Astrocyte (in vitro differentiated cells and primary cell): ENCODE measurements around the gene ASAP2. TPM values are rescaled to one million over a fixed set of nuclear protein-coding genes. Genes with fewer than 3 reads are reported as not detected.

Source experiments
- DNase-seq: peaks from one replicate; pipeline ENCODE4 v3.0.0-alpha.2; 2010; ENCODE audit warnings: low read depth
- FAIRE-seq: peaks from 2 replicates; lab custom pipeline; 2011; peaks lifted over from hg19 to GRCh38; lab: Jason Lieb, UNC
- H2AFZ ChIP-seq: 2 replicates; pipeline ENCODE4 v1.6.0; 2012; ENCODE audit warnings: low read depth, low read length, inconsistent platforms
- H3K27ac ChIP-seq: 2 replicates; pipeline ENCODE4 v1.5.1; 2011; ENCODE audit warnings: low read depth, low read length, inconsistent platforms
- H3K27me3 ChIP-seq: 2 replicates; pipeline ENCODE4 v1.6.0; 2011; ENCODE audit warnings: low read length, inconsistent platforms; ENCODE audit not compliant: insufficient read depth
- H3K36me3 ChIP-seq: 2 replicates; pipeline ENCODE4 v1.5.1; 2011; ENCODE audit warnings: low read length, inconsistent platforms; ENCODE audit not compliant: insufficient read depth
- H3K4me1 ChIP-seq: 2 replicates; pipeline ENCODE4 v1.5.1; 2011; ENCODE audit warnings: low read length, inconsistent platforms; ENCODE audit not compliant: insufficient read depth
- H3K4me2 ChIP-seq: 2 replicates; pipeline ENCODE4 v1.6.0; 2012; ENCODE audit warnings: low read length, inconsistent platforms
- H3K4me3 ChIP-seq: 2 replicates; pipeline ENCODE4 v1.5.1; 2011; ENCODE audit warnings: low read depth, mild to moderate bottlenecking, low read length, inconsistent platforms; ENCODE audit not compliant: insufficient read depth
- H3K79me2 ChIP-seq: 2 replicates; pipeline ENCODE4 v1.6.0; 2012; ENCODE audit warnings: mild to moderate bottlenecking, low read length, inconsistent platforms; ENCODE audit not compliant: insufficient read depth
- H3K9ac ChIP-seq: 2 replicates; pipeline ENCODE4 v1.6.0; 2012; ENCODE audit warnings: mild to moderate bottlenecking, low read length, inconsistent platforms
- H3K9me3 ChIP-seq: 2 replicates; pipeline ENCODE4 v1.5.1; 2012; ENCODE audit warnings: low read depth, mild to moderate bottlenecking, low read length, inconsistent platforms; ENCODE audit not compliant: insufficient read depth
- H4K20me1 ChIP-seq: 2 replicates; pipeline ENCODE4 v1.6.0; 2012; ENCODE audit warnings: low read length, inconsistent platforms; ENCODE audit not compliant: insufficient read depth
- H3K27ac Mint-ChIP-seq: one replicate; pipeline ENCODE4 v1.8.0; 2021; ENCODE audit warnings: mild to moderate bottlenecking, mixed read lengths; ENCODE audit not compliant: unreplicated experiment
- H3K27me3 Mint-ChIP-seq: one replicate; pipeline ENCODE4 v1.8.0; 2021; ENCODE audit warnings: low read depth, mixed read lengths; ENCODE audit not compliant: unreplicated experiment
- H3K36me3 Mint-ChIP-seq: one replicate; pipeline ENCODE4 v1.8.0; 2021; ENCODE audit warnings: low read depth, mixed read lengths; ENCODE audit not compliant: unreplicated experiment
- H3K4me1 Mint-ChIP-seq: one replicate; pipeline ENCODE4 v1.8.0; 2021; ENCODE audit warnings: low read depth, mixed read lengths; ENCODE audit not compliant: unreplicated experiment
- H3K4me3 Mint-ChIP-seq: one replicate; pipeline ENCODE4 v1.8.0; 2021; ENCODE audit warnings: mild to moderate bottlenecking, moderate library complexity, mixed read lengths; ENCODE audit not compliant: unreplicated experiment
- H3K9me3 Mint-ChIP-seq: one replicate; pipeline ENCODE4 v1.8.0; 2021; ENCODE audit warnings: mild to moderate bottlenecking, mixed read lengths; ENCODE audit not compliant: unreplicated experiment
- EZH2 ChIP-seq: IDR thresholded peaks from 2 replicates; pipeline ENCODE4 v1.6.1; 2012; ENCODE audit warnings: mild to moderate bottlenecking, low read length, inconsistent platforms; ENCODE audit not compliant: insufficient read depth
- total RNA-seq: library from RNA; stranded (reverse); gene quantifications from 2 replicates; pipeline ENCODE4 v1.2.1, GENCODE V29; 2021
- TF ChIP-seq, protein P1 (sequence below): IDR thresholded peaks from 2 replicates; pipeline ENCODE4 v1.5.1; 2011; ENCODE audit warnings: low read depth, mild to moderate bottlenecking, inconsistent platforms, low read length, moderate library complexity; ENCODE audit not compliant: insufficient read depth

Gene ASAP2
- total RNA-seq, 1 donor from 2014 or later: 62.6 TPM

DNA sequence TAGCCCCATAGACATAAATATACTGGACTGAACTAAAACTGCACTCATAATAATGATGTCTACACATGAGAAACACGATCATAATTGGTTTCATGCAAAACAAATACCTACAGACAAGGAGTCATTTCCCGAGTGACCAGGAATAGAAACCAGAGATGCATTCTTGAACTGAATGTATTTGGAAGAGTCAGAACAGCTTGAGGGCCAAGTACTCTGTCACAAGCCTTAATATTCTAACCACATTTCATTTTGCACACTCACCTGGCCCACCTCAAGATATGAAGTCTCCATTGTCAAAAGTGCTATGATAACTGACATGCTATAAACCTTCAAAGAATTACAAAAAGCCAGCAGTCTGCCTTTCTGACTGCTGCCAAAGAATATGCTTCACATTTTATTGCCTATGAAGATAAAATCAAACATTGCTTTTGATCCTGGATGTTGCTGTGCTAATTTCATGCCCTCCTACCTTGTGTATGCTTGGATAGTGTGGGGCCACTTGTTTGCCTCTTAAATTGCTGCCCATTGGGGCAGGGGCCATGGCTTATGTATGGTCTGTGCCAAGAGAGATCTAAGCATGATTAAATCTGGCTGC is 18.9 kb upstream of the ASAP2 start:
- no peaks in the 10 kb centered on the region for H3K79me2 ChIP-seq
- H3K9me3 ChIP-seq: no peaks in the 10 kb centered on the region
- H3K36me3 ChIP-seq: no peaks in the 10 kb centered on the region
- H3K27me3 ChIP-seq: no peaks in the 10 kb centered on the region
- H3K9ac ChIP-seq: no peak overlapping the region
- Mint-ChIP-seq H3K4me1 (peaks cover 11% of the 10 kb centered on the region), H3K36me3 (peaks cover 2% of the 10 kb centered on the region), H3K4me3 (no peak overlapping the region), H3K27ac (no peak overlapping the region), H3K27me3 (no peaks in the 10 kb centered on the region), H3K9me3 (no peaks in the 10 kb centered on the region)
- DNase-seq (peak; percentile 58), FAIRE-seq (peak; percentile 43)
- peaks cover 17% of the 10 kb centered on the region for H3K4me1 ChIP-seq
- TF ChIP-seq, protein P1, sequence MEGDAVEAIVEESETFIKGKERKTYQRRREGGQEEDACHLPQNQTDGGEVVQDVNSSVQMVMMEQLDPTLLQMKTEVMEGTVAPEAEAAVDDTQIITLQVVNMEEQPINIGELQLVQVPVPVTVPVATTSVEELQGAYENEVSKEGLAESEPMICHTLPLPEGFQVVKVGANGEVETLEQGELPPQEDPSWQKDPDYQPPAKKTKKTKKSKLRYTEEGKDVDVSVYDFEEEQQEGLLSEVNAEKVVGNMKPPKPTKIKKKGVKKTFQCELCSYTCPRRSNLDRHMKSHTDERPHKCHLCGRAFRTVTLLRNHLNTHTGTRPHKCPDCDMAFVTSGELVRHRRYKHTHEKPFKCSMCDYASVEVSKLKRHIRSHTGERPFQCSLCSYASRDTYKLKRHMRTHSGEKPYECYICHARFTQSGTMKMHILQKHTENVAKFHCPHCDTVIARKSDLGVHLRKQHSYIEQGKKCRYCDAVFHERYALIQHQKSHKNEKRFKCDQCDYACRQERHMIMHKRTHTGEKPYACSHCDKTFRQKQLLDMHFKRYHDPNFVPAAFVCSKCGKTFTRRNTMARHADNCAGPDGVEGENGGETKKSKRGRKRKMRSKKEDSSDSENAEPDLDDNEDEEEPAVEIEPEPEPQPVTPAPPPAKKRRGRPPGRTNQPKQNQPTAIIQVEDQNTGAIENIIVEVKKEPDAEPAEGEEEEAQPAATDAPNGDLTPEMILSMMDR: no peak
- TF ChIP-seq EZH2: no peak
- H2AFZ ChIP-seq: no peak overlapping the region
- H3K4me3 ChIP-seq: no peak overlapping the region
- H4K20me1 ChIP-seq: no peaks in the 10 kb centered on the region
- H3K27ac ChIP-seq: no peak overlapping the region
- no peak overlapping the region for H3K4me2 ChIP-seq

DNA sequence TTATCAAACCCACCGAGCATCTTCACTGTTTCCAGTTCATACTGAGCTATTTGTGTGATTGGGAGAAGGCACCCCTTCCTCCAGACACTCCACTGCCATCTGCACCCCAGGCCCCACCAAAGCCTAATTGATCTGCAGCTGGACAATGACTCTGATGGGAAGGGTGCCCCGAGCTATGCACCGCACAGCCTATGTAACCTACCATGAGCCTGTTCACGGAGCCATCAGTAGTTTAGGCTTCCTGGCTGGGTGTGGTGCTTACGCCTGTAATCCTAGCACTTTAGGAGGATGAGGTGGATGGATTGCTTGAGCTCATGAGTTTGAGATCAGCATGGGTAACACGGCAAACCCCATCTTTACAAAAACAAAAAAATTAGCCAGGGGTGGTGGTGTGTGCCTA is 17.8 kb upstream of the ASAP2 start:
- Mint-ChIP-seq H3K27ac (no peak overlapping the region), H3K9me3 (no peaks in the 10 kb centered on the region), H3K27me3 (no peaks in the 10 kb centered on the region), H3K4me1 (peaks cover 11% of the 10 kb centered on the region), H3K4me3 (no peak overlapping the region), H3K36me3 (peaks cover 3% of the 10 kb centered on the region)
- Histone ChIP-seq H3K27ac (no peak overlapping the region), H3K4me2 (no peak overlapping the region), H3K9ac (no peak overlapping the region), H3K79me2 (no peaks in the 10 kb centered on the region), H3K27me3 (no peaks in the 10 kb centered on the region), H3K4me3 (no peak overlapping the region), H3K9me3 (no peaks in the 10 kb centered on the region), H3K4me1 (peaks cover 23% of the 10 kb centered on the region), H3K36me3 (no peaks in the 10 kb centered on the region), H4K20me1 (no peaks in the 10 kb centered on the region), H2AFZ (no peak overlapping the region)
- FAIRE-seq (no peak), DNase-seq (no peak)
- no peak for TF ChIP-seq EZH2
- TF ChIP-seq, protein P1: no peak

DNA sequence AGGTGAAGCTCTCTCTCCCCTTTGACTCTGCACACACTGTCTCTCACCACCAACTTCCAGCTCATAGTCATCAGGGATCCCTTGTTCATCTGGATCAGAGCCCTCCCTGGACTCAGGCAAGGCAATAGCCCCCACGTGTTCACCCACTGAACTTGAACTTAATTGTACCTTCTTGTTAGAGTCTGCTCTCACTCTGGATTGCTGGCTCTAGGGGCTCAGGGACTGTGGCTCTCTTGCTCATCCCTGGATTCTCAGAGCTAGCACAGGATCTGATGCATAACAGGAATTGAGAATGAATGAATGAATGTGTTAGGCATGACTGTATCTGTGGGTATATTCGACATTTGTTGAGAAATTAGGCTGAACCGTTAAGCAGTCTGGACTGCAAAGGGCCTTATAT is 16.7 kb upstream of the ASAP2 start:
- H3K36me3 ChIP-seq: no peaks in the 10 kb centered on the region
- no peak for DNase-seq
- H3K4me1 Mint-ChIP-seq: peaks cover 11% of the 10 kb centered on the region
- no peak overlapping the region for H3K4me2 ChIP-seq
- no peak overlapping the region for H2AFZ ChIP-seq
- no peak for FAIRE-seq
- H3K79me2 ChIP-seq: no peaks in the 10 kb centered on the region
- peaks cover 24% of the 10 kb centered on the region for H3K4me1 ChIP-seq
- peaks cover 1% of the 10 kb centered on the region for H3K36me3 Mint-ChIP-seq
- H3K27me3 ChIP-seq: no peaks in the 10 kb centered on the region
- H3K27ac Mint-ChIP-seq: no peak overlapping the region
- no peaks in the 10 kb centered on the region for H3K9me3 Mint-ChIP-seq
- no peak for TF ChIP-seq EZH2
- TF ChIP-seq, protein P1: no peak
- no peak overlapping the region for H3K27ac ChIP-seq
- no peaks in the 10 kb centered on the region for H4K20me1 ChIP-seq
- no peak overlapping the region for H3K9ac ChIP-seq
- H3K4me3 ChIP-seq: no peak overlapping the region
- H3K9me3 ChIP-seq: no peaks in the 10 kb centered on the region
- H3K4me3 Mint-ChIP-seq: no peak overlapping the region
- H3K27me3 Mint-ChIP-seq: no peaks in the 10 kb centered on the region
